ENCODE results near the gene AKR7A3.

GRCh38 chr1:19338323-19338762 lies 49.8 kb upstream of the AKR7A3 start:
- no peak for TF ChIP-seq CTCF (IDR thresholded peaks at IDR 0.05)
- TF ChIP-seq POLR2AphosphoS5 (IDR thresholded peaks at IDR 0.05; ENCODE audit: low read depth, low read length), result no peak
- TF ChIP-seq SIN3A (IDR thresholded peaks at IDR 0.05; ENCODE audit: borderline replicate concordance, insufficient read depth, low read depth, low read length), result no peak
